HUDEP-2 (cell line): ENCODE measurements around the gene LY86.

Source experiments
- DNase-seq, 76 experiments: peaks; one replicate each; lab custom pipeline; 2025; ENCODE audit not compliant: unreplicated experiment in 76 of 76; lab: John Stamatoyannopoulos, UW

LY86 gene

GRCh38 chr6:6588064-6588923, at the start of gene LY86:
Gene LY86, plus strand, starts transcription at chr6:6588720. Its CDS starts 15 bp downstream, at chr6:6588735.
- no peak for DNase-seq

- no peak for DNase-seq
These were observed 49.5 kb upstream of the LY86 start for GRCh38 chr6:6539036-6539435.

- DNase-seq: no peak
These were observed 46.2 kb upstream of the LY86 start for GRCh38 chr6:6542357-6542756.

GRCh38 chr6:6543181-6543879, 45.2 kb upstream of the LY86 start:
- DNase-seq: no peak

GRCh38 chr6:6545616-6546317, 42.8 kb upstream of the LY86 start:
- no peak for DNase-seq

GRCh38 chr6:6546318-6547109, 42.0 kb upstream of the LY86 start:
- DNase-seq: peak in 5 of 76 experiments; percentile 14 to 53 (median 44)

- DNase-seq: peak in 68 of 76 experiments; percentile 10 to 90 (median 70)
These were observed 41.2 kb upstream of the LY86 start for GRCh38 chr6:6547110-6547879.

- DNase-seq: no peak
These were observed 32.3 kb upstream of the LY86 start for GRCh38 chr6:6556161-6556737.

GRCh38 chr6:6556738-6557503, 31.6 kb upstream of the LY86 start:
- DNase-seq: peak in 48 of 76 experiments; percentile 4 to 61 (median 31)

GRCh38 chr6:6557504-6557839, 31.0 kb upstream of the LY86 start:
- DNase-seq: no peak

- no peak for DNase-seq
These were observed 30.6 kb upstream of the LY86 start for GRCh38 chr6:6557886-6558285.

GRCh38 chr6:6559994-6560570, 28.4 kb upstream of the LY86 start:
- DNase-seq: no peak

GRCh38 chr6:6560909-6561308, 27.6 kb upstream of the LY86 start:
- DNase-seq: no peak

GRCh38 chr6:6564154-6564553, 24.4 kb upstream of the LY86 start:
- no peak for DNase-seq

- DNase-seq: no peak
These were observed 23.5 kb upstream of the LY86 start for GRCh38 chr6:6565069-6565468.

- no peak for DNase-seq
These were observed 23.0 kb upstream of the LY86 start for GRCh38 chr6:6565488-6565887.

- DNase-seq: peak in 1 of 76 experiments; percentile 8
These were observed 21.8 kb upstream of the LY86 start for GRCh38 chr6:6566766-6567165.

- no peak for DNase-seq
These were observed 19.3 kb upstream of the LY86 start for GRCh38 chr6:6569096-6569810.
